Measurements from ENCODE around the gene PAFAH1B2.

DNA sequence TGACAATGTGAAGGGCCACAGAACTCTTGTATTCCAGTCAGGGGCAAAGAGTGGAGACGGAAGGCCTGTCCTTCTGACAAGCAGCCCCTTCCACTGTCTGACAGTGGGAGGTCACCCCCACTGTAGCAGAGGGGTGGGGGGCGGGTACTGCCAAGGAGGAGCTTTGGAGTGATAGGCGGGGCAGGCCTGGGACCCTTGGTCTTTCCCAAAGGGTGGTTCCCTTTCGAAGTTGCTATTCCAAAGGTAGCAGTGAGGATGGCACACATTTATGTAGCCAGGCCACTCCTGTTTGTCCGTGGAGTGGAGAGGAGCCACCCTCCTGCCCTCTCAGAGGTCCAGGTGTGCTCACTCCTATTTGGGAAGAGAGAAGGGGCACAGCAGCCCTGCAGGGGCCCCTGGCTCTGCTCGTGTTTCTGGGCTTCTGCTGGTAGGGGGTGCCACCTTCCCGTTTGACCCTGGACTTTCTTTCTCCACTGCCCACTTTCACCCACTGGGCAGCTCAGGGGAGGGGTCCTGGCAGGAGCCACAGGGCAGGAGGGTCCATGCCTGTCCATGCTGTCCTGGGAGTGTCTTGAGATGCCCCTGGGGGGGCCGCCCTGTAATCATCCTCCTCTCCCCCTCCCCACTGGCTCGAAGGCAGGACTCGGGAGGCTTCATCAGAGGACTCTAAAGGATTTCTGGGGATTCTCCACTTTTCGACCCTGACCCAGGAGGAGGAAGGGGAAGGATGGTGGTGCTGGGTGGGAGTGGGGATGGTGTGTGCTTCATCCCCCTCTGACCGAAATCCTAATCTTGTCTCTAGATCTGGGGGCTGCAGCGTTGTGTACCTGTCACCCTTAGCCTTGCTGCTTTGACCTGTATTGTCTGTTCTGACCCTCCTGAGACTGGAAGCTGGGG, 56.1 kb downstream of the PAFAH1B2 start:
- TF ChIP-seq ZNF274 (IDR thresholded peaks at IDR 0.05; ENCODE audit: low read depth, low read length) = no peak
- TF ChIP-seq YY1 (IDR thresholded peaks at IDR 0.05; ENCODE audit: insufficient read depth, insufficient read length) = no peak
